Activated CD8-positive, alpha-beta T cell treated with anti-CD3 and anti-CD28 coated beads, Interleukin-2, amount 10 ng/mL, durations not matched to agents 7 days and 5 days (primary cell): Measurements from ENCODE around the gene MTCH1. TPM values are rescaled to one million over a fixed set of nuclear protein-coding genes. Genes with fewer than 3 reads are reported as not detected.

Experiments
- ATAC-seq: fragments of 150-1000 bp; cut with Tn5 transposase; one replicate; pipeline ENCODE4 v1.10.0; 2021; ENCODE audit warnings: moderate library complexity
- CTCF ChIA-PET: fragments of 350-600 bp; sonication (Branson Sonifier 250); formaldehyde crosslinking; loops from one replicate; lab custom pipeline; 2021; ENCODE audit warnings: antibody characterized with exemption; lab: Charles Lee
- POLR2A ChIA-PET: fragments of 350-600 bp; sonication (Branson Sonifier 250); formaldehyde crosslinking; loops from one replicate; lab custom pipeline; 2021; ENCODE audit warnings: antibody characterized with exemption; lab: Charles Lee
- DNase-seq: peaks from one replicate; pipeline ENCODE4 v3.0.0-alpha.2; 2020
- H3K27ac Mint-ChIP-seq: one replicate; pipeline ENCODE4 v1.8.0; 2021; ENCODE audit warnings: mild to moderate bottlenecking, mixed read lengths
- H3K27me3 Mint-ChIP-seq: one replicate; pipeline ENCODE4 v1.8.0; 2021; ENCODE audit warnings: low read depth, mixed read lengths
- H3K36me3 Mint-ChIP-seq: one replicate; pipeline ENCODE4 v1.8.0; 2021; ENCODE audit warnings: low read depth, mixed read lengths
- H3K4me1 Mint-ChIP-seq: one replicate; pipeline ENCODE4 v1.8.0; 2021; ENCODE audit warnings: low read depth, mixed read lengths
- H3K4me3 Mint-ChIP-seq: one replicate; pipeline ENCODE4 v1.8.0; 2021; ENCODE audit warnings: mild to moderate bottlenecking, mixed read lengths
- H3K9me3 Mint-ChIP-seq: one replicate; pipeline ENCODE4 v1.8.0; 2022; ENCODE audit warnings: mixed read lengths; ENCODE audit not compliant: insufficient read depth
- total RNA-seq, 2 experiments: library from RNA; stranded (reverse); gene quantifications; one replicate each; pipeline ENCODE4 v1.2.3, GENCODE V29; 2021

Gene MTCH1
- total RNA-seq, result 100 to 1,000 TPM; 117 to 122 TPM

GRCh38 chr6:36985808-36986703 is at the start of gene MTCH1:
MTCH1 (minus strand) TSS chr6:36986196; CDS start chr6:36986173, 23 bp downstream.
- peaks cover 25% of the 10 kb centered on the region for H3K4me1 Mint-ChIP-seq
- H3K27ac Mint-ChIP-seq, result peak within 1 kb of the TSS; percentile 96
- ChIA-PET POLR2A (interaction anchor here (0.6 to 1.8 kb wide), 22 partner anchors 9 to 514 kb away, joined by 3 to 13 read pairs (median 5); partner anchors contain the start of genes C6orf89, CCDC167, CDKN1A and FGD2), CTCF (interaction anchor here (0.6 to 4.9 kb wide), 11 partner anchors 21 to 222 kb away, joined by 3 to 42 read pairs (median 4); partner anchors contain the start of gene C6orf89)
- DNase-seq (peak; percentile 89), ATAC-seq (peak; percentile 92)
- peaks cover 10% of the 10 kb centered on the region for H3K36me3 Mint-ChIP-seq
- H3K9me3 Mint-ChIP-seq, result no peaks in the 10 kb centered on the region
- H3K27me3 Mint-ChIP-seq, result peaks cover 12% of the 10 kb centered on the region
- H3K4me3 Mint-ChIP-seq, result peak within 1 kb of the TSS; percentile 98

GRCh38 chr6:37033819-37034795 is 48.1 kb upstream of the MTCH1 start:
- CTCF ChIA-PET, result interaction anchor here (0.8 to 20.0 kb wide), 7 partner anchors 8 to 176 kb away, joined by 3 to 584 read pairs (median 8); partner anchors contain the start of gene PIM1
- no peak for ATAC-seq
- H3K4me3 Mint-ChIP-seq, result no peak overlapping the region
- H3K36me3 Mint-ChIP-seq, result peaks cover 36% of the 10 kb centered on the region
- H3K27ac Mint-ChIP-seq, result peak overlapping the region; percentile 90
- H3K9me3 Mint-ChIP-seq, result peaks cover 4% of the 10 kb centered on the region
- peaks cover 69% of the 10 kb centered on the region for H3K4me1 Mint-ChIP-seq
- no peak for DNase-seq
- POLR2A ChIA-PET, result interaction anchor here (0.6 to 4.6 kb wide), 12 partner anchors 9 to 412 kb away, joined by 3 to 54 read pairs (median 4); partner anchors contain the start of gene PIM1
- no peaks in the 10 kb centered on the region for H3K27me3 Mint-ChIP-seq

DNA sequence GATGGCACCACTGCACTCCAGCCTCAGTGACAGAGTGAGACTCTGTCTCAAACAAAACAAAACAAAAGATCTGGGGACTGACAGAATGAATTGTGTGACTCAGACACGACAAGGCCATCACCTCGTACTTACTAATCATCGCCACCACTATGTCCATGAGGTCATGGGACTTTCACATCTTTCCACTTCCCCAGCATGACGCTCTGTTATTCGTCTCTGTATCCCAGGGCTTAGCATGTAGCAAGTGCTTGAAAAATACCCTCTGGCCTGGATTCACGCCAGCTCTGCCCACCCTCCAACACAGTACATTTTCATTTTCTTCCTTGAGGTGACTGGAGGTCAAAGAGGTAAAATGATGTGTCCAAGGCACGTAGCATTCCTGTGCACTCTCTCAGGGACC is 47.3 kb upstream of the MTCH1 start:
- CTCF ChIA-PET, result interaction anchor here (0.9 to 20.0 kb wide), 5 partner anchors 9 to 161 kb away, joined by 3 to 584 read pairs (median 108); partner anchors contain the start of gene PIM1
- Mint-ChIP-seq H3K4me1 (peaks cover 69% of the 10 kb centered on the region), H3K9me3 (peaks cover 4% of the 10 kb centered on the region), H3K4me3 (no peak overlapping the region), H3K27ac (peak overlapping the region; percentile 90), H3K27me3 (no peaks in the 10 kb centered on the region), H3K36me3 (peaks cover 32% of the 10 kb centered on the region)
- ATAC-seq (peak; percentile 81), DNase-seq (peak; percentile 47)
- POLR2A ChIA-PET, result interaction anchor here (1.0 to 4.6 kb wide), 8 partner anchors 10 to 150 kb away, joined by 3 to 54 read pairs (median 6); partner anchors contain the start of gene PIM1

DNA sequence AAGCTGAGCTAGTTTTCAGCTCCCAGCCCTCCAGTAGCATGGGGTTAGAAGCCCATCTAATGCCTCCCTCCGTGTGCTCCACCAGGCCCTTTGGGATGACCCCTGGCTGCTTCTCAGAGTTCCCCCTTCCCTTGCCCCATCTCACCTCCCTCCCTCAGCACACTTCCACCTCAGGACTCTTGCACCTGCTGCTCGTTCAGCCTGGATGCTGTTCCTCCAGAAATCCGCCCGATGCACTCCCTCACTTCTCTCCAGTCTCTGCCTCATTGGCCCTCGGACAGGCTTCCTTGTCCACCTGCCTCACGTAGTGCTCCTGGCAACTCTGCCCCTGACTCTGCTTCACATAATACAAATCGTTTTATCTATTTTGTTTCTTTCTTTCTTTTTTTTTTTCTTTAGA is 46.2 kb upstream of the MTCH1 start:
- DNase-seq (no peak), ATAC-seq (no peak)
- H3K27me3 Mint-ChIP-seq, result no peaks in the 10 kb centered on the region
- H3K27ac Mint-ChIP-seq, result peak overlapping the region; percentile 70
- peaks cover 4% of the 10 kb centered on the region for H3K9me3 Mint-ChIP-seq
- H3K4me1 Mint-ChIP-seq, result peaks cover 70% of the 10 kb centered on the region
- ChIA-PET CTCF (interaction anchor here (1.6 to 20.0 kb wide), 5 partner anchors 13 to 177 kb away, joined by 4 to 584 read pairs (median 108); partner anchors contain the start of gene PIM1), POLR2A (interaction anchor here (1.0 to 15.0 kb wide), 4 partner anchors 10 to 178 kb away, joined by 3 to 330 read pairs (median 28); partner anchors contain the start of gene PIM1)
- no peak overlapping the region for H3K4me3 Mint-ChIP-seq
- H3K36me3 Mint-ChIP-seq, result peaks cover 32% of the 10 kb centered on the region

GRCh38 chr6:37030599-37030998 is 44.6 kb upstream of the MTCH1 start:
- Mint-ChIP-seq H3K36me3 (peaks cover 32% of the 10 kb centered on the region), H3K9me3 (peaks cover 4% of the 10 kb centered on the region), H3K4me3 (no peak overlapping the region), H3K27ac (peak overlapping the region; percentile 64), H3K27me3 (no peaks in the 10 kb centered on the region), H3K4me1 (peaks cover 78% of the 10 kb centered on the region)
- CTCF ChIA-PET, result interaction anchor here (1.6 to 20.0 kb wide), 8 partner anchors 8 to 283 kb away, joined by 4 to 584 read pairs (median 56); partner anchors contain the start of gene PIM1
- no peak for DNase-seq
- POLR2A ChIA-PET, result interaction anchor here (0.6 to 15.0 kb wide), 4 partner anchors 20 to 434 kb away, joined by 3 to 330 read pairs (median 21); partner anchors contain the start of gene PIM1
- ATAC-seq, result no peak

DNA sequence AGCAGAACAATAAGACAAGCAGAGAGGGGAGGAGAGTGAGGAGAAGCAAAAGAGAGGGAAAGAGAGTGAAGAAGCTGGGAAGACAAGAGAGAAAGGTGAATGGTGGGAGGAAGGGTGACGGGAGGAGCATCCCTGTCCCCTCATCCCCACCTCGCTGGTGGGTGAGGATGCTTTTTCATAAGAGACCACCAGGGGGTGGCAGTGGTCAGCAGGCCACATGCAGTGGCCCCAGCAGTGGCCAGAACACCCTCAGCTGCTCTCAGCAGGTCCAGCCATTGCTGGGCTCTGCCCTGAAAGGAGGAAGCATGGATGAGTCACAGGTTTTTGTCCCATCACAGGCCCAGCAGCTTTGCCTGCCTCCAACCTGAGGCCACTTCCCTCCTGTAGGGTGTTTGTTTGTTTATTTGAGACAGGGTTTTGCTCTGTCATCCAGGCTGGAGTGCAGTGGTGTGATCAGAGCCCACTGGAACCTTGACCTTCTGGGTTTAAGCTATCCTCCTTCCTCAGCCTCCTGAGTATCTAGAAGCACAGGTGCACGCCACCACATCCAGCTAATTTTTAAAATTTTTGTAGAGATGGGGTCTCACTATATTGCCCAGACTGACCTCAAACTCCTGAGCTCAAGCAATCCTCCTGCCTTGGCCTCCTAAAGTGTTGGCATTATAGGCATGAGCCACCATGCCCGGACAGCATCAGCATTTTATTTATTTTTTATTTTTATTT is 43.4 kb upstream of the MTCH1 start:
- POLR2A ChIA-PET, result interaction anchor here (0.6 to 15.0 kb wide), 6 partner anchors 14 to 180 kb away, joined by 3 to 330 read pairs (median 8); partner anchors contain the start of gene PIM1
- Mint-ChIP-seq H3K36me3 (peaks cover 38% of the 10 kb centered on the region), H3K9me3 (peaks cover 4% of the 10 kb centered on the region), H3K4me1 (peaks cover 84% of the 10 kb centered on the region), H3K27me3 (no peaks in the 10 kb centered on the region), H3K4me3 (no peak overlapping the region), H3K27ac (peak overlapping the region; percentile 75)
- CTCF ChIA-PET, result interaction anchor here (0.7 to 20.0 kb wide), 24 partner anchors 10 to 390 kb away, joined by 3 to 584 read pairs (median 5); partner anchors contain the start of genes C6orf89, PIM1, TBC1D22B and TMEM217
- DNase-seq (peak; percentile 64), ATAC-seq (peak; percentile 62)

- POLR2A ChIA-PET, result interaction anchor here (3.6 to 15.0 kb wide), 2 partner anchors 22 to 145 kb away, joined by 32 to 330 read pairs; partner anchors contain the start of gene PIM1
- Mint-ChIP-seq H3K36me3 (peaks cover 33% of the 10 kb centered on the region), H3K27me3 (no peaks in the 10 kb centered on the region), H3K4me3 (no peak overlapping the region), H3K27ac (peak overlapping the region; percentile 64), H3K9me3 (peaks cover 4% of the 10 kb centered on the region), H3K4me1 (peaks cover 83% of the 10 kb centered on the region)
- no peak for DNase-seq
- no peak for ATAC-seq
- CTCF ChIA-PET, result interaction anchor here (1.2 to 20.0 kb wide), 10 partner anchors 9 to 185 kb away, joined by 3 to 769 read pairs (median 18); partner anchors contain the start of gene PIM1
Observed at GRCh38 chr6:37027811-37028469, 41.9 kb upstream of the MTCH1 start.

GRCh38 chr6:37027036-37027720 is 41.2 kb upstream of the MTCH1 start:
- Mint-ChIP-seq H3K27ac (peak overlapping the region; percentile 76), H3K4me3 (no peak overlapping the region), H3K27me3 (no peaks in the 10 kb centered on the region), H3K36me3 (peaks cover 31% of the 10 kb centered on the region), H3K4me1 (peaks cover 86% of the 10 kb centered on the region), H3K9me3 (peaks cover 4% of the 10 kb centered on the region)
- ChIA-PET POLR2A (interaction anchor here (0.6 to 15.0 kb wide), 3 partner anchors 23 to 146 kb away, joined by 3 to 330 read pairs (median 32); partner anchors contain the start of gene PIM1), CTCF (interaction anchor here (1.0 to 20.0 kb wide), 7 partner anchors 8 to 180 kb away, joined by 3 to 769 read pairs (median 7); partner anchors contain the start of gene PIM1)
- no peak for DNase-seq
- ATAC-seq, result no peak
